GM12865 (cell line): ENCODE data around the gene CCNE1.
"Not testable (repeated sequence)": the region's sequence is repeated elsewhere in the genome, so short reads cannot be mapped to it uniquely, and the experiment has no call there.

ENCODE experiments used
- DNase-seq: peaks from one replicate; pipeline ENCODE4 v3.0.0; 2010; ENCODE audit warnings: low read depth
- H3K4me3 ChIP-seq: 2 replicates; pipeline ENCODE4 v1.5.1; 2011; ENCODE audit warnings: mild to moderate bottlenecking, low read depth, low read length, control low read depth
- TF ChIP-seq, protein P1 (sequence below): IDR thresholded peaks from 2 replicates; pipeline ENCODE4 v1.5.1; 2011; ENCODE audit warnings: low read length, control low read depth, low read depth, inconsistent platforms; ENCODE audit not compliant: insufficient read depth; ENCODE audit errors: missing control alignments

Gene CCNE1

DNA sequence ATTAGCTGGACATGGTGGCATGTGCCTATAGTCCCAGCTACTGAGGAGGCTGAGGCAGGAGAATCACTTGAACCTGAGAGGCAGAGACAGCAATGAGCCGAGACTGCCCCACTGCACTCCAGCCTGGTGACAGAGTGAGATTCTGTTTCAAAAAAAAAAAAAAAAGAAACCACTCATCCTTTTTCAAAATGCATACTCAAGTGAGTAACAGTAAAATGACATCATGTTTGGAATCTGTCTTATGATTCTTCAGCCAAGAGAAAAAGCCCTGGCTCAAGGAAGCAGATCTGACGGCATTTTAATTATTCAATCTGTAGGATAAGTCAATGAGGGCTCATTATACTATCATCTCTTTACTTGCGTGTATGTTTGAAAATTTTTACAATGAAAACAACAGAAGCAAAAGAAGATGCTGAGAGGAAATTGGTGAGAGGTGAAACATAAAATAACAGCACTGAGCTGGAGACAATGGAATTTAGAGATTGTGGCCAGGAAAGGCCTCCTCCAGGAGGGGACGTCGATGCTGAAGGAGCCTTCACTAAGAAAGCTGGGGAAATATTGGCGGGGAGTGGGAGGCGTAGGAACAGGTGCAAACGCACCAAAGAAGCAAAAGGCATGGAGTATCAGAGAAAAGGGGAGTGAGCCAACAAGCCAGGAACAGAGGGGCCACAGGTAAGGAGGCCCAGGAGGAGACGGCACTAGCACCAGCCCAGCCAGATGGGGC, 12.9 kb upstream of the CCNE1 start:
- DNase-seq, result no peak
- no peak overlapping the region for H3K4me3 ChIP-seq
- TF ChIP-seq, protein P1, sequence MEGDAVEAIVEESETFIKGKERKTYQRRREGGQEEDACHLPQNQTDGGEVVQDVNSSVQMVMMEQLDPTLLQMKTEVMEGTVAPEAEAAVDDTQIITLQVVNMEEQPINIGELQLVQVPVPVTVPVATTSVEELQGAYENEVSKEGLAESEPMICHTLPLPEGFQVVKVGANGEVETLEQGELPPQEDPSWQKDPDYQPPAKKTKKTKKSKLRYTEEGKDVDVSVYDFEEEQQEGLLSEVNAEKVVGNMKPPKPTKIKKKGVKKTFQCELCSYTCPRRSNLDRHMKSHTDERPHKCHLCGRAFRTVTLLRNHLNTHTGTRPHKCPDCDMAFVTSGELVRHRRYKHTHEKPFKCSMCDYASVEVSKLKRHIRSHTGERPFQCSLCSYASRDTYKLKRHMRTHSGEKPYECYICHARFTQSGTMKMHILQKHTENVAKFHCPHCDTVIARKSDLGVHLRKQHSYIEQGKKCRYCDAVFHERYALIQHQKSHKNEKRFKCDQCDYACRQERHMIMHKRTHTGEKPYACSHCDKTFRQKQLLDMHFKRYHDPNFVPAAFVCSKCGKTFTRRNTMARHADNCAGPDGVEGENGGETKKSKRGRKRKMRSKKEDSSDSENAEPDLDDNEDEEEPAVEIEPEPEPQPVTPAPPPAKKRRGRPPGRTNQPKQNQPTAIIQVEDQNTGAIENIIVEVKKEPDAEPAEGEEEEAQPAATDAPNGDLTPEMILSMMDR, result no peak

DNA sequence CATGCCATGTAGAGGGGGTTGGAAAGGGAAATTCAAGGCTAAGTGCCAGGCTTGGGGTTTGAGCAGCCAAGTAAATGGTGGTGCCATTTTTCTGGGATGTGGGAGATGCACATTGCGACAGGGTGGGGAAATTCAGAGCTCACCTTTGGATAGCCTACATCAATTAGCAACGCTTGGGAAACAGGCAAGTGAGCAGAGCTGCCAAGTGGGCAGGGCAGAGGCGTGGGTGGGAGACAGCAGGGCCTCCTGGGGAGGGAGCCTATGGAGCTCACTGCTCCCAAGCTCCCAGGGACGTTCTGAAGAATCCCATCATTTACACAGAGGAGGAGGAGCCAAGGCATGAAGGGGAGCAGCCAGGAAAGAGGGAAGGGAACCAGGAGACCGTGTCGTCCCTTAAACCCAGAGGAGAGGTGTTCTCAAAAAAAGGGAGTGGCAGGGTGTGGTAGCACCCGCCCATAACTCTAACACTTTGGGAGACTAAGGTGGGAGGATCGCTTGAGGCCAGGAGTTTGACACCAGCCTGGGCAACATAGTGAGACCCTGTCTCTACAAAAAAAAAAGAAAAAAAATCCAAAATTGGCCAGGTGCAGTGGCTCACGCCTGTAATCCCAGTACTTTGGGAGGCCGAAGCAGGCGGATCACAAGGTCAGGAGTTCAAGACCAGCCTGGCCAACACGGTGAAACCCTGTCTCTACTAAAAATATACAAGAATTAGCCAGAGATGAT, 11.5 kb upstream of the CCNE1 start:
- H3K4me3 ChIP-seq, result no peak overlapping the region
- TF ChIP-seq, protein P1, result no peak
- DNase-seq, result no peak

DNA sequence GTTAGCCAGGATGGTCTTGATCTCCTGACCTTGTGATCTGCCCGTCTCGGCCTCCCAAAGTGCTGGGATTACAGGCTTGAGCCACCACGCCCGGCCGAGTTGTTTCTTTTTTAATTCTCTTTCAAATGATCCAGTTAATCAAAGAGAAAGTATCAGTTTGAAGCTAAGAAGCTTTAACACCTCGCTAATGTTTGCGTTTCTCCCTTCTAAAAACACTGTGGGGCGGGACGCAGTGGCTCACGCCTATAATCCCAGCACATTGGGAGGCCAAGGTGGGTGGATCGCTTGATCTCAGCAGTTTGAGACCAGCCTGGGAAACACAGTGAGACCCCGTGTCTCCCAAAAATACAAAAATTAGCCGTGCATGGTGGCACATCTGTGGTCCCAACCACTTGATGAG, 7.8 kb upstream of the CCNE1 start:
- H3K4me3 ChIP-seq, DNase-seq: not testable (repeated sequence)

DNA sequence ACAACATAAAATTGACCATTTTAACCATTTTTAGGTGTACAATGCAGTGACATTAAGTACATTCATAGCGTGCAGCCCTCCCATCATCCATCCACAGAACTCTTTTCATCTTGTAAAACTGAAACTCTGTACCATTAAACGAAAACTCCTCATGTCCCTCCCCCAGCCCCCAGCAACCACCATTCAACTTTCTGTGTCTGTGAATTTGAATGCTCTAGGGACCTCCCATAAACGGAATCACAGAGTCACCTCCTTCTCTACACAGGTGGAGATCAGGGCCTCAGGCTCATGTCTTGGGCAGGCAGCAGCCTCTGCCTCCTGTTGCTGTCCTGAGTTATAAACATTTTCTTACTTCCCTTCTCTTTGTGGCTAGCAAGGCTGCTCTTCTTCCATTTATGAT, 7.3 kb upstream of the CCNE1 start:
- DNase-seq, result peak; percentile 91
- H3K4me3 ChIP-seq, result no peak overlapping the region
- TF ChIP-seq, protein P1, result no peak

DNA sequence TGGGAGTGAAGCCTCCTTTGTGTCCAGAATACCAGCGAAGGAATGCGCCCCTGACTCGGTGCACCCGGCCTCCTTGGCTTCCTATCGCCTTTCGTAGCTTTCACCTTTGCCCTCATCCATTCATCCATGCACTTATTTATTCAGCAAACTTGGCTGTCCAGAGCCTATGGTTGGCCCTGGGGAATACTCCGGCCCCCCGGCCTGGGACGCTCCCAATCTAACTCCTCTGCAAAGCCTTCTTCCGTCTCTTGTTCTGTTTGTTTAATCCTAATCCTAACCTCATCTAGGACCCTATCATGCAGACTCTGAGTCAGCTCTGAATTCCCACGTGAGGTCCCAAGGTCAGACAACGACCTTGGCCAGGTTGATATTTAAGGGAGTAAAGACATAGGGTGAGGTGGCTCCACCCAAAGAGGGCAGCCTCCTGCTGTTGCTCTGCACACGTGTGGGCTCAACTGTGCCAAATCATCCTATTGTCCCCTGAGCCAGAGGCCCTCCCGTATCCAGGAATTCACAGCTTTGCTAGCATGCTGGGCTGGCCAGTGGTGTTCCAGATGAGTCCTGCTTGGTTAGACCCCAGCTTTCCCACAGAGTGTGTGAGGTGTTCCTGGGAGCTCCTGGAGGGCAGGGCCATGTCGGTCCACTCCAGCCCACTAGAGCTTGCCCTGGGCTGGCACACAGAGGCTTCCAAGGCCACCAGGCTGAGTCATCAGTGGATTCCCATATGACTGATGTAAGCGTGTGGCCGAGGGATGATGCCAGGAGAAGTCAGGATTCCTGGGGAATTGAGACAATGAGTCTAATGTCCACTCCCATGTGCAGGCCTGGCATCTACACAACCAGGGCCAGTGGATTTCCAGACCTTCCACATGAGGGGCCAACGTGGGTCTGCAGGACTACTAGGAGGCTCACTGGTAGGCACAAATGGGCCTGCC, 6.5 kb upstream of the CCNE1 start:
- TF ChIP-seq, protein P1, result no peak
- no peak for DNase-seq

DNA sequence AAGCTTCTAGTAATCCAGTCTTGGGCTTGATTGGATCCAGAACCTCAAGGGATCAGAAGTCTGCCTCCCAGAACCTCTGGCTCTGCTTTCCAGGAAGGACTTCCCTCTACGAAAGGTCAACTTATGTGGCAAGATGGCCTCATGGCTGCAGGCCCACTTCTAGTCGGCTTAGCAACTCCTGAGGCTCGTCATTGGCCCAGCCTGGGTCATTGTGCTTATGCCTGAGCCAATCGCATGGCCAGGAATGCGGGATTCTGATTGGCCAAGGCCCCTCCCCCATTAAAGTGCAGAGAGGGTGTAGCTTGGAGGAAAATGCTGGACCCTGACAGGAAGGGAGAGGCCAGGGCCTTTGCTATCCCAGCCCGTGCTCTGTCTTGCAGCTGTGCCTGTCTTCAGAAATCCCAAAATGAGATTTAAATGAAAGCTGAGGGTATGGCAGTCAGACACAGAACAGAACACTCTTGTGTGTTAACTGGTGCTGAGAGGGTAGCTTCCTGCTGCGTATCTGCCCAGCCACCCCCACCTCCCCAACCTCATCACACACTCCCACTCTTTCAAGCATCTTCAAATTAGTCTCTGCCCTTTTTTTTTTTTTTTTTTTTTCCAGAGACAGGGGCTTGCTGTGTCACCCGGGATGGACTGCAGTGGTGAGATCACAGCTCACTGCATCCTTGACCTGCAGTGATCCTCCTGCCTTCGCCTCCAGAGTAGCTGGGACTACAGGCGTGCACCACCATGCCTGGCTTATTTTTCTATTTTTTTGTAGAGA, 5.5 kb upstream of the CCNE1 start:
- TF ChIP-seq, protein P1, result no peak
- DNase-seq, result peak; percentile 25
- no peak overlapping the region for H3K4me3 ChIP-seq

More for the DNA sequence above, 6.5 kb upstream of the CCNE1 start:
- H3K4me3 ChIP-seq, result no peak overlapping the region

DNA sequence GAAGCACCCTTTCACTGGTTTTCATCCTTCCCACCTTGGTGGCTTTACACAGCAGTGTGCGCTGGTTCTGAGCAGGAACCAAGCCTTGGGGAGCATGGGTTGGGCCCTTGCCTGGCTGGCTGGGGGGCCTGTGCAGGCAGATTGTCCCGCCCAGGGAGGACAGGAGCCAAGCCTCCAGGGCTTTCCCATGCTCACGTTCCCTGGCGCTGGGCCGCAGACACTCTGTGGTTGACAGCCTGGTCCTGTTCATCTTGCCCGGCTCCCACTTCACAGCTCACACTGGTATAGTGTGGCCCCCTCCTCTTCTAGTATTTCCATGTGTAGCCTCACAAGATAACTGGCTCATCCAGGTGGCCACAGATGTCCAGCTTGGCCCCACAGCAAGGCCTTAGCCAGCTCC, 4.6 kb upstream of the CCNE1 start:
- no peak overlapping the region for H3K4me3 ChIP-seq
- TF ChIP-seq, protein P1, result no peak
- DNase-seq, result no peak
